ENCODE results near the gene TCF19. TPM values are rescaled to one million over a fixed set of nuclear protein-coding genes. Genes with fewer than 3 reads are reported as not detected.
"Not testable (repeated sequence)": the region's sequence is repeated elsewhere in the genome, so short reads cannot be mapped to it uniquely, and the experiment has no call there.

The TCF19 gene
- total RNA-seq, 6 experiments from 2014 or later: 14.2 to 32.9 (median 29.6) TPM

DNA sequence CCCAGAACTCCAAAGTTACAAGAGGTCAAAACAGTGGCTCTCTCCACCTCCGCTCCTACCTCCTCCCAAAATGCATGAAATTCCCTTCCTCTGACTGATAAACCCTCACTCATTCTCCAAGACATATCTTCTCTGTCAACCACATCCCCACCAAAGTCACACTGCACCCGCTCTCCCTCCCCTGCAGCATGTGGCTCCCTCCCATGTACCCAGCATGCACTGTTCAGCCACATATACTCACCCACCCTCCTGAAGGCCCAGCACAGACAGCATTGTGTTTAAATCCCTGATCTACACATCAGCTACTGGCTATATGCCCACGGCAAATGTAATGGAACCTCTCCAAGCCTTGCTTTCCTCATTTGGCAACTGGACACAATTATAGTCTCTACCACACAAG lies 17.6 kb downstream of the TCF19 start:
- peak overlapping the region; percentile 30 for H3K27ac Mint-ChIP-seq
- H3K27me3 Mint-ChIP-seq (ENCODE audit: insufficient read depth): peaks cover 7% of the 10 kb centered on the region
- DNase-seq: peak; percentile 50
- no peak overlapping the region for H3K4me3 Mint-ChIP-seq
- H3K4me1 Mint-ChIP-seq (ENCODE audit: low read depth): peaks cover 36% of the 10 kb centered on the region
- no peaks in the 10 kb centered on the region for H3K9me3 Mint-ChIP-seq
- no peaks in the 10 kb centered on the region for H3K36me3 Mint-ChIP-seq (ENCODE audit: low read depth)
- TF ChIP-seq CTCF (IDR thresholded peaks at IDR 0.05): no peak

DNA sequence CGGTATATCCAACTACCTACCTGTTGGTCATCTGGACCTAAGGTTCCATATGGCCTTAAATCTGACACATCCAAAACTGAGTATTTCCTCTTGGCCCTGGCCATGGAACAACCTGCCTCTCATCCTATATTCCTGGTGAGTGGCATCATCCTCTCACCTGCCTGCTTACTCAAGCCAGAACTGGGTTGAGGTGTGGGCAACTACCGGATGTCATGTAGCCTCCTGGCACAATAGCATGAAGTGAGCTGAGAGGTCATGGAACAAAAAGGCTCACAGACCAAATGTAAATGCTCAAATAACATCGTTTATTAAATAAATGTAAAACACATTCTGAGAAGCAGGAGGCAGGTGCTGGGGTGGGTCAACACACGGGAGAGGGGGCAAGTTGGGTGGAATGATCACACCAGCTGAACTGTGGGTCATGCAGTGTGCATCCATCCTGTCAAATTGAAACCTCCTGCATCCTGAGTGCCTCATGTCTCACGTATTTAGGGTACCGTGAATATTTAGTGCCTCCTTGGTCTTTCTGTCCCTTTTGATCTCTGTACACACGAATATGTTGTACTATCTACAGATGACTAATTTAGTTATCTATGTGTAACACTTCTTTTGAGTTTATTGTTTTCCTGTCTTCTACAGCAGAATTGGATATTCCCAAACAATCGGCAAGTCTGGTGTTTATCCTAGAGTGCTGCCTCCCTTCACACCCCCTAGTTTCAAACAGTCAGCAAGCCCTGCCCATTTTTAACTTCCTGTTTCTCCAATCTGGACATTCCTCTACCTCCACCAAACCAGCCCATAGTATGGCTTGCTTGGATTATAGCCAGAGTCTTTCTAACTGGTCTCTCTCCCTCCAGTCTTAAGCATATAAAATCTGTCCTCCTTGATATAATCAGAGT lies 20.0 kb downstream of the TCF19 start:
- H3K27me3 Mint-ChIP-seq (ENCODE audit: insufficient read depth): peaks cover 7% of the 10 kb centered on the region
- H3K9me3 Mint-ChIP-seq: no peaks in the 10 kb centered on the region
- H3K27ac Mint-ChIP-seq: no peak overlapping the region
- peaks cover 33% of the 10 kb centered on the region for H3K4me1 Mint-ChIP-seq (ENCODE audit: low read depth)
- DNase-seq: no peak
- TF ChIP-seq CTCF (IDR thresholded peaks at IDR 0.05): no peak
- H3K36me3 Mint-ChIP-seq (ENCODE audit: low read depth): no peaks in the 10 kb centered on the region
- no peak overlapping the region for H3K4me3 Mint-ChIP-seq

GRCh38 chr6:31179042-31179386 lies 20.6 kb downstream of the TCF19 start:
- H3K27ac Mint-ChIP-seq: no peak overlapping the region
- no peak overlapping the region for H3K4me3 Mint-ChIP-seq
- H3K27me3 Mint-ChIP-seq (ENCODE audit: insufficient read depth): peaks cover 7% of the 10 kb centered on the region
- no peak for TF ChIP-seq CTCF (IDR thresholded peaks at IDR 0.05)
- H3K4me1 Mint-ChIP-seq (ENCODE audit: low read depth): peaks cover 29% of the 10 kb centered on the region
- no peaks in the 10 kb centered on the region for H3K9me3 Mint-ChIP-seq
- no peak for DNase-seq
- no peaks in the 10 kb centered on the region for H3K36me3 Mint-ChIP-seq (ENCODE audit: low read depth)

DNA sequence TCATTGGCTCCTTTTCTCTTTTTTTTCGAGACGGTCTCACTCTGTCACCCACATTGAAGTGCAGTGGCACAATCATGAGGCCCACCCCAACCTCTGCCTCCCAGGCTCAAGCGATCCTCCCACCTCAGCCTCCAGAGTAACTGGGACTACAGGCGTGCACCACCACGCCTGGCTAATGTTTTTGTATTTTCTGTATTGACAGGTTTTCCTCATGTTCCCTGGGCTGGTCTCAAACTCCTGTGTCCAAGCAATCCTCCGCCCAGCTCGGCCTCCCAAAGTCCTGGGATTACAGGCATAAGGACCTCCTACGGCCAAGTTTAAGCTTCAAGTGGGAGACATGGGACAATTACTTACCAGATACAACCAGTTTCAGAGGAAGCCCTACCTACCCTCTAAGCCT lies 21.5 kb downstream of the TCF19 start:
- no peak overlapping the region for H3K27ac Mint-ChIP-seq
- H3K36me3 Mint-ChIP-seq (ENCODE audit: low read depth): no peaks in the 10 kb centered on the region
- DNase-seq: no peak
- no peak for TF ChIP-seq CTCF (IDR thresholded peaks at IDR 0.05)
- H3K27me3 Mint-ChIP-seq (ENCODE audit: insufficient read depth): peaks cover 7% of the 10 kb centered on the region
- peaks cover 31% of the 10 kb centered on the region for H3K4me1 Mint-ChIP-seq (ENCODE audit: low read depth)
- H3K4me3 Mint-ChIP-seq: no peak overlapping the region
- no peaks in the 10 kb centered on the region for H3K9me3 Mint-ChIP-seq

DNA sequence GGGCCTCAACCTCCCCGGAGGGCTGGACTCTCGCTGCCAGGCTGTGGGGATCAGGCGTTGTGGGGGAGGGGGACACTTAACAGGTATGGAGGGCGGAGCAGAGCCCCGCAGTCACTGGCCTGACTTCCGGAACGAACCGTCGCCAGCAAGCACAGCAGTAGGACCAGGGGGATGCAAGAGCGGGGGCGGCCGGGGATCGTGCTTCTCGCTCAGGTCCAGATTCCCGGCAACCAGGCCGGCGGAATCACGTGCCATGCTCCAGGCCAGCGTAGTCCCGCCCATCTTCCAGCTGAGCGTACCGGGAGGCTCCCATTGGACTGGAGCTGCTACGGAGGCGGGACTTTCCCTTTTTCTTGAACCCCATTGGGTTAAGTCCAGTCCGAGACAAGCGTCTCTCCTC lies 22.1 kb downstream of the TCF19 start:
- peaks cover 31% of the 10 kb centered on the region for H3K4me1 Mint-ChIP-seq (ENCODE audit: low read depth)
- H3K36me3 Mint-ChIP-seq (ENCODE audit: low read depth): no peaks in the 10 kb centered on the region
- no peak for DNase-seq

DNA sequence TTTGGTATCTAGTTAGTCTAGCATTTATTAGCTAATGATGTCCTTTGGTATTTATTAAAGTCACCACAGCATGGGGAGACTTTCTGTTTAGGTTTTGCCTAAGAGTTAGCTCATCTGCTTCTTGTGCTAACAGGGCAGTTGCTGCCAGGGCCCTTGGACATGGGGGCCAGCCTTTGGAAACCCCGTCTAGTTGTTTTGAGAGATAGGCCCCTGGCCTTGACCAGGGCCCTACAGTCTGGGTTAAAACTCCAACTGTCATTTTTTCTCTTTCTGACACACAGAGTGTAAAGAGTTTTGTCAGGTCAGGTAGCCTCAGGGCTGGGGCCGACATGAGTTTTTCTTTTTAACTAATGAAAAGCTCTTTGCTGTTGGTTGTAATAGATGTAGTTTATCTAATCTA lies 24.9 kb downstream of the TCF19 start:
- H3K4me1 Mint-ChIP-seq (ENCODE audit: low read depth): peaks cover 29% of the 10 kb centered on the region
- H3K4me3 Mint-ChIP-seq; H3K36me3 Mint-ChIP-seq (ENCODE audit: low read depth): not testable (repeated sequence)

More for the DNA sequence above, 22.1 kb downstream of the TCF19 start:
- H3K4me3 Mint-ChIP-seq: no peak overlapping the region
- TF ChIP-seq CTCF (IDR thresholded peaks at IDR 0.05): no peak
- no peak overlapping the region for H3K27ac Mint-ChIP-seq
- no peaks in the 10 kb centered on the region for H3K9me3 Mint-ChIP-seq
- H3K27me3 Mint-ChIP-seq (ENCODE audit: insufficient read depth): peaks cover 7% of the 10 kb centered on the region

GRCh38 chr6:31183859-31184258 lies 25.5 kb downstream of the TCF19 start:
- H3K9me3 Mint-ChIP-seq; H3K4me3 Mint-ChIP-seq; H3K27me3 Mint-ChIP-seq (ENCODE audit: insufficient read depth); H3K36me3 Mint-ChIP-seq (ENCODE audit: low read depth); DNase-seq; H3K27ac Mint-ChIP-seq: not testable (repeated sequence)
- peaks cover 23% of the 10 kb centered on the region for H3K4me1 Mint-ChIP-seq (ENCODE audit: low read depth)

More for the DNA sequence above, 24.9 kb downstream of the TCF19 start:
- H3K27me3 Mint-ChIP-seq (ENCODE audit: insufficient read depth); H3K9me3 Mint-ChIP-seq; DNase-seq; H3K27ac Mint-ChIP-seq: not testable (repeated sequence)

GRCh38 chr6:31185695-31186051 lies 27.3 kb downstream of the TCF19 start:
- H3K9me3 Mint-ChIP-seq; H3K27me3 Mint-ChIP-seq (ENCODE audit: insufficient read depth); H3K36me3 Mint-ChIP-seq (ENCODE audit: low read depth); DNase-seq: not testable (repeated sequence)
- Mint-ChIP-seq H3K4me1 (ENCODE audit: low read depth) (peaks cover 18% of the 10 kb centered on the region), H3K4me3 (peak overlapping the region; percentile 85), H3K27ac (peak overlapping the region; percentile 97)
